Urinary bladder (tissue), 4 donors: ENCODE data around the gene KCNJ12. TPM values are rescaled to one million over a fixed set of nuclear protein-coding genes. Genes with fewer than 3 reads are reported as not detected.

Experiments used
- DNase-seq: peaks from one replicate; pipeline ENCODE4 v3.0.0-alpha.2; 2015; ENCODE audit errors: extremely low spot score
- H3K27ac ChIP-seq: one replicate; pipeline ENCODE4 v1.5.1; 2013; ENCODE audit warnings: low read depth, mild to moderate bottlenecking, moderate library complexity
- H3K36me3 ChIP-seq: one replicate; pipeline ENCODE4 v1.6.1; 2013; ENCODE audit warnings: mild to moderate bottlenecking, moderate library complexity; ENCODE audit not compliant: insufficient read depth
- H3K4me1 ChIP-seq: one replicate; pipeline ENCODE4 v1.6.1; 2013; ENCODE audit warnings: mild to moderate bottlenecking, moderate library complexity; ENCODE audit not compliant: insufficient read depth
- H3K4me3 ChIP-seq: one replicate; pipeline ENCODE4 v1.5.1; 2013; ENCODE audit warnings: low read depth, low read length
- whole genome bisulfite sequencing: extraction: QIAGEN DNeasy Blood & Tissue Kit; methylation state at CpG from one replicate; pipeline ENCODE4 v1.1.7; 2013; 5-methylcytosine and 5-hydroxymethylcytosine counted together
- polyA plus RNA-seq: library from polyadenylated mRNA; stranded (reverse); fragments of 200-250 nt; gene quantifications from one replicate; pipeline ENCODE4 v1.2.3, GENCODE V29; 2013
- total RNA-seq: library from RNA; depleted of rRNA; stranded (reverse); fragments of >200 nt; gene quantifications from one replicate; pipeline ENCODE4 v1.2.3, GENCODE V29; 2014
- donor health status: healthy with polysubstance abuse.
- donor health status: healthy.

Gene KCNJ12
- total and polyA plus RNA-seq, 2 donors, result 1.5 to 4.1 TPM

DNA sequence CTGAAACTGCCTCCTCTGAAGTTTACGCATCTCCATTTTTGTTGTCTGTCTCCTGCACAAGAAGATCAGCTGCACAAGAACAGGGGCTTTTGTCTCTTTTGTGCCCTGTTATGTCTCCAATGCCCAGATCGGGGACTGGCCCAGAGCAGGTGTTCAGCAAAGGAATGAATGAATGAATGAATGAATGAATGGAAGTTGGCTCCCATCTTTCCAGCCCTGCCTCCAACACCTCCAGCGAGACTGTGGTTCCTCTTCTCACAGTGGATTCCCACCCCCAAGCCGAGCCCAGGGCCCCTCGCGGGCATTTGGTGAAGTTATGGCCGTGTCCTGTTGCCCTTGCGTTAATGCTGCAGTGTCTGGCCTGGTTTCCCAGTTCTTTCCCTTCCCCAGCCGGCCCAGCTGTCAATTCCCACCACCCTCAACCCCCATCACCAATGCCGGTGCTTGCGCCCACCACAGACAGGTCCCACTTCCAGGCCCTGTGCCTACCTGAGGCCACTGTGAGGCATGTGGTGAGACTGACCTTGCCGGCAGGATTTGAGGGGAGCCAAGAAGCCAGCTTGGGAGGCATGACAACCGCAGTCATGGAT is 21.3 kb upstream of the KCNJ12 start:
- no peaks in the 10 kb centered on the region for H3K36me3 ChIP-seq

GRCh38 chr17:21355586-21355985 is 20.6 kb upstream of the KCNJ12 start:
- H3K4me1 ChIP-seq, result no peaks in the 10 kb centered on the region
- 67% methylated on average over 12 of the region's 12 CpGs for WGBS
- DNase-seq, result no peak
- no peak overlapping the region for H3K27ac ChIP-seq
- H3K4me3 ChIP-seq, result no peak overlapping the region
- H3K36me3 ChIP-seq, result no peaks in the 10 kb centered on the region

More for the DNA sequence above, 21.3 kb upstream of the KCNJ12 start:
- 91% methylated on average over 13 of the region's 13 CpGs for WGBS
- Histone ChIP-seq H3K27ac (no peak overlapping the region), H3K4me3 (no peak overlapping the region), H3K4me1 (no peaks in the 10 kb centered on the region)
- no peak for DNase-seq

DNA sequence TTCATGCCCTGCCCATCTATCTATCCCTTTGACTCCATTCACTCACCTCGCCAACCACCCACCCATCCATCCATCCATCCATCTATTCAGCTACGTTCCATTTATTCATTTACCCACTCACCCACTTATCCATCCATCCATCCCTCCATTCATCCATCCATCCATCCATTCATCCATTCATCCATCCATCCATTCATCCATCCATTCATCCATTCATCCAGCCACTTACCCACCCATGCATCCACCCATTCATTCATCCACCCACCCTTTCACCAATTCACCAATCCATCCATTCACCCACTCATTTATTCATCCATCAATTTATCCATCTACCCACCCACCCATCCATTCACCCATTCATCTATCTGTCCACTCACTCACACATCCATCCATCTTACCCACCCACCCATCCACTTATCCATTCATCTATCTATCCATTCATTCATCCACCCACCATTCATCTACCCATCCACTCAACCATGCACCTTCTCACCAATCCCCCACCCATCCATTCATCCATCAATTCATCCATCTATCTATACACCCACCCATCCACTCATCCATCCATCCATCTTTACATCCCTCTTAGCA is 19.5 kb upstream of the KCNJ12 start:
- Histone ChIP-seq H3K4me1 (no peaks in the 10 kb centered on the region), H3K36me3 (no peaks in the 10 kb centered on the region), H3K27ac (no peak overlapping the region), H3K4me3 (no peak overlapping the region)
- 97% methylated on average over 2 of the region's 2 CpGs for WGBS
- DNase-seq, result no peak

GRCh38 chr17:21357281-21357680 is 18.9 kb upstream of the KCNJ12 start:
- Histone ChIP-seq H3K36me3 (no peaks in the 10 kb centered on the region), H3K4me1 (no peaks in the 10 kb centered on the region), H3K4me3 (no peak overlapping the region), H3K27ac (no peak overlapping the region)
- no peak for DNase-seq
- 83% methylated on average over 5 of the region's 5 CpGs for WGBS

DNA sequence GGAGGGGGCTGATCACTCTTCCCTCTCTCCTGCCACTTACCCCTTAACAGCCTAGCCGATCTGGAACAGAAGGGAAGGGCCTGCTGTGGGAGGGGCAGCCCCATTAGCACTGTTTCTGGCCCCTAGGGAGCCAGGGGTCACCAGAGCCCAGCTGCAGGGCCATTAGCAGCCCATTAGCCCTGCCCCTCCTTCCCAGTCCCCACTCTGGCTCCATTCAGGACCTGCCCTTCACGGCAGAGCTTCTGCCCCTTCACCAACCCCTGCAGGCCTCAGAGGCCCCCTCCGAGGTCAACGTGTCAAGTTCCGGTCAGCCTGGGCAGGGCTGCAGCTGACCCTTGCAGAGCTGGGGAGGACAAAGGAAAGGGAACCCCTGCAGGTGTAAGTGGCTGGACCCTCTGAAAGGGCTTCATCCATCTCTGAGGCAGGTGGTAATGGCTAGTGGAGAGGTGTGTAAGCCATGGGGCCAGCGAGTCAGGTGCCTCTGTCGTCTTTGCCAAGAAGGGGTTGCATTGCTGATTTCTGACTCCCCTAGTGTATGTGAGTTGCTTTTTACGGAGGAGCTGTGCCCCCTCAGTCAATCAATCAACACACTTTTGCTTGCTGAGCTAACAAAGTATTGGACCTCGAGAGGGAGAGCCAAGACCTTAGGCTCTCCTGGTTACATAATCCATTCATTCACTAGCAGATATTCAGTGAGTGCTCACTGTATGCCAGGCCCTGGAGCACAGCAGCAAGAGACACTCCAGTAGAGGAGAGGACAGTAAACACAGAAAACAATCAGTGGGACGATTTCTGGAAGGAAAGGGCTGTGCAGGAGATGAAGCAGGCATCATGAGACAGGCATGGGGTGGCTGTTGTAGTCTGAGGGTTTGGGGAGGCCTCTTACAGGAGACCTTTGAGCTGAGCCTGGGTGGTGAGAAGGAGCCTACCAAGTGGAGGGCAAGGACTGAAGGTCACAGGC is 18.2 kb upstream of the KCNJ12 start:
- no peak for DNase-seq
- Histone ChIP-seq H3K36me3 (no peaks in the 10 kb centered on the region), H3K4me1 (no peaks in the 10 kb centered on the region), H3K4me3 (no peak overlapping the region), H3K27ac (no peak overlapping the region)
- 53% methylated on average over 10 of the region's 10 CpGs for WGBS

GRCh38 chr17:21358682-21359482 is 17.3 kb upstream of the KCNJ12 start:
- H3K27ac ChIP-seq, result no peak overlapping the region
- H3K36me3 ChIP-seq, result no peaks in the 10 kb centered on the region
- WGBS, result 63% methylated on average over 12 of the region's 12 CpGs
- DNase-seq, result no peak
- no peaks in the 10 kb centered on the region for H3K4me1 ChIP-seq
- no peak overlapping the region for H3K4me3 ChIP-seq

DNA sequence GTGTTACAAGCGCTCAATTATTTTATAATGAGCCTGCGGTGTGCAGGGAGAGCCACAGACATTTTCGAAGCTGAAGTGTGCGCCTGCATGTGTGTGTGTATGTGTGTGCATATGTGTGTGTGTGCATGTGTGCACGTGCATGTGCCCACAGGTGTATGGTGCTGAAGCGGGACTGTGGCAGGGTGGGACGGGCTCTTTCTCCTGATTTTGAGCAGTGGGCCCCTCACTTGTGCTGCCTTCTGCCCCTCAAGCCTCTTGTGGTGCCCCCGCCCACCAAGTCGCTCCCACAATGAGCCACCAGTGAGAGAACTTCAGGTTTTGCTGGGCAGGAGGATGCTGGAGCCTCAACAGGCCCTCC is 16.7 kb upstream of the KCNJ12 start:
- H3K4me1 ChIP-seq, result no peaks in the 10 kb centered on the region
- DNase-seq, result no peak
- H3K27ac ChIP-seq, result no peak overlapping the region
- no peaks in the 10 kb centered on the region for H3K36me3 ChIP-seq
- no peak overlapping the region for H3K4me3 ChIP-seq
- WGBS, result 87% methylated on average over 9 of the region's 9 CpGs

DNA sequence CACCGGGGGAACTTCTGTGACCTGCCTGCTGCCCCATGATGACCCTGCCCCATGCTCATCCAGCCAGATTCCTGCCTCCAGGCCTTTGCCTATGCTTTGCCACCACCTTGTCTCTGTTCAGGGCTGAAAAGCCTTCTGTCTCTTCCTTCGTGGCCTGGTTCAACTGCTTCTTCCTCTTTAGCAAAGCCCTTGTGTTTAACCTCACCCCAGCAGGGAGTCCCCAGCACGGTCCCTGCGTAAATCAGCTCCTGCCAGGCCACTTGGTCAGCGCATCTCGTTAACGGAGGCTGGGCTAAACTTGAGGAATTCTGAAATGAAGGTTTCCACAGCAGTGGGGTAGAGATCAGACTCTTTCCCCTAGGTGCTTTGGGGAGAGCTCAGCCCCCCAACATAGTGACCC is 16.1 kb upstream of the KCNJ12 start:
- Histone ChIP-seq H3K4me1 (no peaks in the 10 kb centered on the region), H3K36me3 (no peaks in the 10 kb centered on the region), H3K4me3 (no peak overlapping the region), H3K27ac (no peak overlapping the region)
- DNase-seq, result no peak
- WGBS, result 67% methylated on average over 7 of the region's 7 CpGs

DNA sequence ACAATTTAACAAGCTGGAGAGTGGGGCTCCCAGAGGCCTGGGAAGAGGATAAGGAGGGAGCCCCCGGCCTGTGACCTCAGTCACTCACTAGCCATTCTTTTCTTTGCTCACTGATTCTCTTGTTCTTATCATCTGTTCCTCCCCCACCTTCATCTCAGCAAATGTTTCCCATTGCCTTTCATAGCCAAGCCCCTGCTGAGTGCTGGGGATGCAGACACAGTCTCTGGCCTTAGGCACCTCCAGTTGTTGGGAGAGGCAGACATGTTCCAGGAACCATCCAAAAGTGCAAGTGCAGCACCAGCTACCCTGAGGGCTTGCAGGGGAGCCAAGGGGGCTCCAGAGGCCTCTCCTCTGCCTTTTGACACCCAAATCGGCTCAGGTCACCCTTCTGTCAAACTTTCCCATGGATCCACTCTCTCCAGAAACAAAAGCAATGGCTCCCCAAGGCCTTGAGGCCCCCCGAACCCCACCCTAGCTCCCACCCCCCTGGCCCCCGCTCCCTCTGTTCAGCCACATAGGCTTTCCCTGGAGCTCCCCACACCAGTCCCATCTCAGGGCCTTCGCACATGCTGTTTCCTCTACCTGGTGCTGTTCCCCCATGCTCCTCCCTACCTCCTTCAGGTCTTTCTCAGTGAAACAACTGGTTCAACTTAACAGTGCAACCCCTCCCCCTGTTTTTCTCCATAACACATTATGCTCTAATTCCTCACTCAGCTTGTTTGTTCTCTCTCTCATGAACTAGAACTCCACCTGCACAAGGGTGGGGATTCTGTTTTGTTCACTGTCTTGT is 14.9 kb upstream of the KCNJ12 start:
- Histone ChIP-seq H3K36me3 (no peaks in the 10 kb centered on the region), H3K4me1 (no peaks in the 10 kb centered on the region), H3K4me3 (no peak overlapping the region), H3K27ac (no peak overlapping the region)
- DNase-seq, result no peak
- 71% methylated on average over 5 of the region's 5 CpGs for WGBS

DNA sequence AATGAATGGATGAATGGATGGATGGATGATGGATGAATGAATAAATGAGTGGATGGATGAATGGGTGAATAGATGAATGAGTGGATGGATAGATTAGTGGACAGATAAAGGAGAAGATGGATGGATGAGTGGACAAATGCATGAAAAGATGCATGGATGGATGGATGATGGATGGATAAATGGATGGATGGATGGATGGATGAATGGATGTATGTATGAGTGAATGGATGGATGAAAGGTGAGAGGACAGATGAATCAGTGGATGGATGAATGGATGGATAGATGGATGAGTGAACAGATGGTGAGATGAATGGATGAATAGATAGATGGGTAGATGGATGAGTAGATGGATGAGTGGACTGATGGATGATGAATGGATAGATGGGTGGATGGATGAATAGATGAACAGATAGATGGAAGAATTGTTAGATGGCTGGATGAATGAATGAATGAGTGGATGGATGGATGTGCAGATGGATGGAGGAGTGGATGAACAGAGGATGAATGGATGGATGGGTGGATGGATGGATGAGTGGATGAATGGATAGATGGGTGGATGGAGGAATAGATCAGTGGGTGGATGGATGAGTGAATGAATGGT is 13.7 kb upstream of the KCNJ12 start:
- Histone ChIP-seq H3K36me3 (no peaks in the 10 kb centered on the region), H3K4me3 (no peak overlapping the region), H3K27ac (no peak overlapping the region), H3K4me1 (no peaks in the 10 kb centered on the region)
- DNase-seq, result no peak

- H3K4me1 ChIP-seq, result no peaks in the 10 kb centered on the region
- 84% methylated on average over 9 of the region's 9 CpGs for WGBS
- DNase-seq, result no peak
Measured at GRCh38 chr17:21363776-21364642, 12.1 kb upstream of the KCNJ12 start.

GRCh38 chr17:21365016-21365415 is 11.1 kb upstream of the KCNJ12 start:
- H3K4me1 ChIP-seq, result no peaks in the 10 kb centered on the region
- H3K27ac ChIP-seq, result no peak overlapping the region
- DNase-seq, result no peak
- no peaks in the 10 kb centered on the region for H3K36me3 ChIP-seq
- 71% methylated on average over 7 of the region's 7 CpGs for WGBS
- H3K4me3 ChIP-seq, result no peak overlapping the region

More at GRCh38 chr17:21363776-21364642, 12.1 kb upstream of the KCNJ12 start:
- no peaks in the 10 kb centered on the region for H3K36me3 ChIP-seq
- no peak overlapping the region for H3K4me3 ChIP-seq
- H3K27ac ChIP-seq, result no peak overlapping the region
